ENCODE results near the gene AS3MT.

DNA sequence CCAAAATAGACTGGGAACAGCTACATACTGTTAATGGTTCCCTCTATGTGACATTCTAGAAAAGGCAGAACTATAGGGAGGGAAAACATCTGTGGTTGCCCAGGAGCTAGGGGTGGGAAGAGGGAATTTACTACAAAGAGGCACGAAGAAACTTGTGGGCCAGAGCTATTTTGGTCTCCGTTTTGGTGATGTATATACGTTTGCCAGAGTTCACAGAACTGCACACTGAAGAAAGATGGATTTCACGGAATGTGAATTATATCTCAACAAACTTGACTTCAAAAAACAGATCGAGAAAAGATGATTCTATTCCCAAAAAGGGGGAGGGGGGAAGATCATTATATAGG is 386 bp upstream of the AS3MT start:
- no peak for TF ChIP-seq POLR2AphosphoS5 (IDR thresholded peaks at IDR 0.05)
- no peak for TF ChIP-seq POLR2A (IDR thresholded peaks at IDR 0.05)
- TF ChIP-seq, protein P1, sequence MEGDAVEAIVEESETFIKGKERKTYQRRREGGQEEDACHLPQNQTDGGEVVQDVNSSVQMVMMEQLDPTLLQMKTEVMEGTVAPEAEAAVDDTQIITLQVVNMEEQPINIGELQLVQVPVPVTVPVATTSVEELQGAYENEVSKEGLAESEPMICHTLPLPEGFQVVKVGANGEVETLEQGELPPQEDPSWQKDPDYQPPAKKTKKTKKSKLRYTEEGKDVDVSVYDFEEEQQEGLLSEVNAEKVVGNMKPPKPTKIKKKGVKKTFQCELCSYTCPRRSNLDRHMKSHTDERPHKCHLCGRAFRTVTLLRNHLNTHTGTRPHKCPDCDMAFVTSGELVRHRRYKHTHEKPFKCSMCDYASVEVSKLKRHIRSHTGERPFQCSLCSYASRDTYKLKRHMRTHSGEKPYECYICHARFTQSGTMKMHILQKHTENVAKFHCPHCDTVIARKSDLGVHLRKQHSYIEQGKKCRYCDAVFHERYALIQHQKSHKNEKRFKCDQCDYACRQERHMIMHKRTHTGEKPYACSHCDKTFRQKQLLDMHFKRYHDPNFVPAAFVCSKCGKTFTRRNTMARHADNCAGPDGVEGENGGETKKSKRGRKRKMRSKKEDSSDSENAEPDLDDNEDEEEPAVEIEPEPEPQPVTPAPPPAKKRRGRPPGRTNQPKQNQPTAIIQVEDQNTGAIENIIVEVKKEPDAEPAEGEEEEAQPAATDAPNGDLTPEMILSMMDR (IDR thresholded peaks at IDR 0.05 in 8 of 11, conservative IDR thresholded peaks at IDR 0.05 in 3 of 11): no peak

Measured in spleen (tissue), 7 donors.